Hepatocyte (in vitro differentiated cells): ENCODE measurements around the gene RPL41. TPM values are rescaled to one million over a fixed set of nuclear protein-coding genes. Genes with fewer than 3 reads are reported as not detected.
"Not testable (repeated sequence)": the region's sequence is repeated elsewhere in the genome, so short reads cannot be mapped to it uniquely, and the experiment has no call there.

ENCODE experiments used
- DNase-seq: peaks from one replicate; pipeline ENCODE4 v3.0.0-alpha.2; 2016; ENCODE audit warnings: low spot score
- H2AFZ ChIP-seq: fragments of 200-600 bp; sonication (generic); 2 replicates; pipeline ENCODE4 v1.6.0; 2016; ENCODE audit warnings: antibody characterized with exemption, mild to moderate bottlenecking
- H3K27ac ChIP-seq: fragments of 200-600 bp; sonication (generic); 2 replicates; pipeline ENCODE4 v1.5.1; 2016; ENCODE audit warnings: mild to moderate bottlenecking
- H3K27me3 ChIP-seq: fragments of 200-600 bp; sonication (generic); 2 replicates; pipeline ENCODE4 v1.6.1; 2016
- H3K36me3 ChIP-seq: fragments of 200-600 bp; sonication (generic); replicated peaks from 2 replicates; pipeline ENCODE4 v1.5.1; 2016; ENCODE audit warnings: low read depth; ENCODE audit not compliant: insufficient read depth
- H3K4me1 ChIP-seq: fragments of 200-600 bp; sonication (generic); 2 replicates; pipeline ENCODE4 v1.5.1; 2016; ENCODE audit warnings: mild to moderate bottlenecking, moderate library complexity; ENCODE audit not compliant: insufficient read depth
- H3K4me2 ChIP-seq: fragments of 200-600 bp; sonication (generic); 2 replicates; pipeline ENCODE4 v1.6.0; 2016
- H3K4me3 ChIP-seq: fragments of 200-600 bp; sonication (generic); 2 replicates; pipeline ENCODE4 v1.5.1; 2016; ENCODE audit warnings: mild to moderate bottlenecking
- H3K79me2 ChIP-seq: fragments of 200-600 bp; sonication (generic); 2 replicates; pipeline ENCODE4 v1.6.0; 2017; ENCODE audit warnings: mild to moderate bottlenecking
- H3K9me2 ChIP-seq: fragments of 200-600 bp; sonication (generic); replicated peaks from 2 replicates; pipeline ENCODE4 v1.6.0; 2017; ENCODE audit warnings: mild to moderate bottlenecking; ENCODE audit not compliant: insufficient read depth
- H3K9me3 ChIP-seq: fragments of 200-600 bp; sonication (generic); 2 replicates; pipeline ENCODE4 v1.5.1; 2016; ENCODE audit warnings: low read depth, mild to moderate bottlenecking
- H4K20me1 ChIP-seq: fragments of 200-600 bp; sonication (generic); 2 replicates; pipeline ENCODE4 v1.6.0; 2016; ENCODE audit warnings: mild to moderate bottlenecking; ENCODE audit not compliant: insufficient read depth, poor library complexity, severe bottlenecking
- CTCF ChIP-seq: fragments of 200-600 bp; sonication (generic); IDR thresholded peaks from 2 replicates; pipeline ENCODE4 v1.5.1; 2016; ENCODE audit warnings: antibody characterized with exemption, mild to moderate bottlenecking; ENCODE audit not compliant: poor library complexity
- EZH2 ChIP-seq: fragments of 200-600 bp; sonication (generic); IDR thresholded peaks from 2 replicates; pipeline ENCODE4 v1.6.1; 2016; ENCODE audit warnings: antibody characterized with exemption, mild to moderate bottlenecking, borderline replicate concordance
- EZH2phosphoT487 ChIP-seq: fragments of 200-600 bp; sonication (generic); IDR thresholded peaks from one replicate; pipeline ENCODE4 v1.6.1; 2018; ENCODE audit warnings: antibody characterized with exemption, mild to moderate bottlenecking, low read depth, moderate library complexity; ENCODE audit not compliant: unreplicated experiment, severe bottlenecking
- WGBS: methylation state at CpG from one replicate; pipeline ENCODE4 v1.1.6; 2016; ENCODE audit warnings: low lambda C conversion rate; ENCODE audit errors: missing lambda C conversion rate; 5-methylcytosine and 5-hydroxymethylcytosine counted together
- polyA plus RNA-seq: library from polyadenylated mRNA; unstranded; fragments of >200 nt; fragmentation: Nextera tagmentation; extraction: Ambion mirVana; gene quantifications from 2 replicates; pipeline ENCODE4 v1.2.1, GENCODE V29; 2016
- total RNA-seq: library from RNA; depleted of rRNA; stranded (reverse); fragments of >200 nt; gene quantifications from 2 replicates; pipeline ENCODE4 v1.2.3, GENCODE V29; 2014

The RPL41 gene
- total RNA-seq (2,379 and 2,801 TPM in 2 replicates), polyA plus RNA-seq (2,115 and 2,240 TPM in 2 replicates)

GRCh38 chr12:56116267-56117081, at the start of gene RPL41:
TSS of gene RPL41 (plus strand) at chr12:56116633.
- TF ChIP-seq EZH2phosphoT487 (no peak), EZH2 (no peak), CTCF (no peak)
- WGBS: under 1% methylated on average over 34 of the region's 34 CpGs
- Histone ChIP-seq H3K4me2 (peak within 1 kb of the TSS; percentile 85), H3K27ac (peak within 1 kb of the TSS; percentile 97), H3K36me3 (no peaks in the 10 kb centered on the region), H3K9me3 (no peaks in the 10 kb centered on the region), H2AFZ (peak within 1 kb of the TSS; percentile 94), H3K4me1 (peaks cover 14% of the 10 kb centered on the region), H3K27me3 (no peaks in the 10 kb centered on the region), H3K79me2 (peaks cover 12% of the 10 kb centered on the region), H3K9me2 (no peaks in the 10 kb centered on the region), H3K4me3 (peak within 1 kb of the TSS; percentile 49), H4K20me1 (peaks cover 2% of the 10 kb centered on the region)
- peak; percentile 97 for DNase-seq

DNA sequence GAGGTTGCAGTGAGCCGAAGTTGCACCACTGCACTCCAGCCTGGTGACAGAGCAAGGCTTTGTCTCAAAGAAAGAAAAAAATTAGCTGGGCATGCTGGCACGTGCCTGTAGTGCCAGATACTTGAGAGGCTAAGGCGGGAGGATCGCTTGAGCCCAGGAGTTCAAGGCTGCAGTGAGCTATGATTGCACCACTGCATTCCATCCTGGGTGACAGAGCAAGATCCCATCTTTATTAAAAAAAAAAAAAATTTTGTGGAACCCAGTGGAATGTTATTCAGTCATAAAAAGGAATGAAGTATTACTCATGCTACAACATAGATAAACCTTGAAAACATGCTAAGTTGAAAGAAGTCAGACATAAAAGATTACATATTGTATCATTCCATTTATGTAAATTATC, 44.8 kb upstream of the RPL41 start:
- Histone ChIP-seq H3K4me2 (no peak overlapping the region), H3K9me3 (no peaks in the 10 kb centered on the region), H3K9me2 (no peaks in the 10 kb centered on the region), H3K27ac (no peak overlapping the region), H3K27me3 (no peaks in the 10 kb centered on the region), H3K4me1 (no peaks in the 10 kb centered on the region), H4K20me1 (no peaks in the 10 kb centered on the region), H3K79me2 (no peaks in the 10 kb centered on the region), H3K36me3 (no peaks in the 10 kb centered on the region), H3K4me3 (no peak overlapping the region), H2AFZ (no peak overlapping the region)
- WGBS: 81% methylated on average over 4 of the region's 4 CpGs
- TF ChIP-seq CTCF (no peak), EZH2 (no peak), EZH2phosphoT487 (no peak)
- DNase-seq: no peak

GRCh38 chr12:56074396-56074795, 42.0 kb upstream of the RPL41 start:
- no peaks in the 10 kb centered on the region for H3K4me1 ChIP-seq
- no peaks in the 10 kb centered on the region for H3K36me3 ChIP-seq
- no peaks in the 10 kb centered on the region for H4K20me1 ChIP-seq
- DNase-seq: no peak
- no peak for TF ChIP-seq EZH2phosphoT487
- TF ChIP-seq CTCF: no peak
- no peak for TF ChIP-seq EZH2
- no peak overlapping the region for H3K4me3 ChIP-seq
- 90% methylated on average over 5 of the region's 5 CpGs for WGBS
- no peaks in the 10 kb centered on the region for H3K27me3 ChIP-seq
- no peaks in the 10 kb centered on the region for H3K9me3 ChIP-seq
- no peak overlapping the region for H3K4me2 ChIP-seq
- no peak overlapping the region for H2AFZ ChIP-seq
- H3K27ac ChIP-seq: no peak overlapping the region
- H3K79me2 ChIP-seq: no peaks in the 10 kb centered on the region
- H3K9me2 ChIP-seq: no peaks in the 10 kb centered on the region

DNA sequence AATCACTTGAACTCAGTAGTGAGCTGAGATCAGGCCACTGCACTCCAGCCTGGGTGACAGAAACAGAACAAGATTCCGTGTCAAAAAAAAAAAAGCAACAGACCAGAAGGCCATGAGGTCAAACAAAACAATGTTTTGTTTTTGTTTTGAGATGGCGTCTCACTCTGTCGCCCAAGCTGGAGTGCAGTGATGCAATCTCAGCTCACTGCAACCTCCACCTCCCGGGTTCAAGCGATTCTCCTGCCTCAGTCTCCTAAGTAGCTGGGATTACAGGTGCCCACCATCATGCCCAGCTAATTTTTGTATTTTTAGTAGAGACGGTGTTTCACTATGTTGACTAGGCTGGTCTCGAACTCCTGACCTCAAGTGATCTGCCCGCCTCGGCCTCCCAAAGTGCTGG, 38.5 kb upstream of the RPL41 start:
- not testable (repeated sequence) for H4K20me1 ChIP-seq, H3K4me1 ChIP-seq, H3K4me2 ChIP-seq, H3K4me3 ChIP-seq, H2AFZ ChIP-seq, H3K36me3 ChIP-seq, DNase-seq, H3K9me3 ChIP-seq, H3K9me2 ChIP-seq, H3K27me3 ChIP-seq
- 93% methylated on average over 9 of the region's 9 CpGs for WGBS
- Histone ChIP-seq H3K79me2 (peaks cover 11% of the 10 kb centered on the region), H3K27ac (peak overlapping the region; percentile 3)
